H1 (cell line): Measurements from ENCODE around the gene PLXNA3. TPM values are rescaled to one million over a fixed set of nuclear protein-coding genes. Genes with fewer than 3 reads are reported as not detected.

ENCODE experiments used
- CTCF ChIA-PET: fragments of 300-600 bp; sonication (Branson Sonifier 250); formaldehyde crosslinking; loops from one replicate; lab custom pipeline; 2021; ENCODE audit not compliant: partially characterized antibody; lab: Charles Lee
- POLR2A ChIA-PET: fragments of 300-600 bp; sonication (Branson Sonifier 250); formaldehyde crosslinking; loops from one replicate; lab custom pipeline; 2021; ENCODE audit warnings: inconsistent platforms; ENCODE audit not compliant: partially characterized antibody; lab: Charles Lee
- DNase-seq, 2 experiments: peaks; one replicate each; pipeline versions ENCODE4 v3.0.0 to v3.0.0-alpha.2; 2010 to 2022; ENCODE audit warnings: low spot score in 2 of 2, low read depth in 1 of 2, mixed read lengths in 1 of 2
- FAIRE-seq: peaks from 2 replicates; lab custom pipeline; 2011; peaks lifted over from hg19 to GRCh38; lab: Jason Lieb, UNC
- H2AFZ ChIP-seq: 2 replicates; pipeline ENCODE4 v1.8.1; 2012; ENCODE audit warnings: low read length, inconsistent platforms
- H2AK5ac ChIP-seq: 2 replicates; pipeline ENCODE4 v1.6.1; 2013; ENCODE audit warnings: low read depth, low read length
- H2BK120ac ChIP-seq: replicated peaks from 2 replicates; pipeline ENCODE3; 2013; ENCODE audit warnings: low read depth, low read length, inconsistent platforms
- H2BK12ac ChIP-seq: 2 replicates; pipeline ENCODE4 v1.6.1; 2013; ENCODE audit warnings: low read depth, low read length
- H2BK15ac ChIP-seq: 2 replicates; pipeline ENCODE4 v1.6.1; 2013; ENCODE audit warnings: low read length
- H2BK20ac ChIP-seq: 2 replicates; pipeline ENCODE4 v1.6.1; 2013; ENCODE audit warnings: low read length
- H2BK5ac ChIP-seq: 2 replicates; pipeline ENCODE4 v1.6.1; 2013; ENCODE audit warnings: low read depth, low read length
- H3K14ac ChIP-seq: 2 replicates; pipeline ENCODE4 v1.6.1; 2013; ENCODE audit warnings: inconsistent platforms; ENCODE audit not compliant: insufficient read length
- H3K18ac ChIP-seq: 2 replicates; pipeline ENCODE4 v1.6.1; 2013; ENCODE audit warnings: low read length; ENCODE audit errors: extremely low read depth
- H3K23ac ChIP-seq: 2 replicates; pipeline ENCODE4 v1.6.1; 2013; ENCODE audit warnings: inconsistent platforms; ENCODE audit not compliant: insufficient read length
- H3K23me2 ChIP-seq: 2 replicates; pipeline ENCODE4 v1.6.1; 2013; ENCODE audit warnings: low read depth, low read length
- H3K27ac ChIP-seq: 2 replicates; pipeline ENCODE4 v1.6.1; 2011; ENCODE audit warnings: low read depth, low read length, inconsistent platforms
- H3K27me3 ChIP-seq, 4 experiments: replicated peaks in 1 of 4; 1 replicate in 1 of 4; 2 replicates in 3 of 4; pipeline versions ENCODE4 v1.6.1 to v1.8.1; 2011 to 2013; ENCODE audit warnings: low read length in 3 of 4, mild to moderate bottlenecking in 3 of 4, inconsistent platforms in 2 of 4, mixed read lengths in 2 of 4, moderate library complexity in 1 of 4; ENCODE audit not compliant: control insufficient read depth in 3 of 4, insufficient read depth in 3 of 4; ENCODE audit errors: extremely low read depth in 1 of 4
- H3K36me3 ChIP-seq, 4 experiments: 2 replicates each; pipeline versions ENCODE4 v1.6.1 to v1.8.1; 2011 to 2013; ENCODE audit warnings: mild to moderate bottlenecking in 4 of 4, low read length in 3 of 4, moderate library complexity in 2 of 4, control low read depth in 1 of 4, inconsistent platforms in 1 of 4; ENCODE audit not compliant: insufficient read depth in 4 of 4, control insufficient read depth in 2 of 4
- H3K4ac ChIP-seq: replicated peaks from 2 replicates; pipeline ENCODE3; 2013; ENCODE audit warnings: low read length, low read depth, mixed read lengths, inconsistent platforms; ENCODE audit not compliant: insufficient read length
- H3K4me1 ChIP-seq, 4 experiments: replicated peaks in 1 of 4; 1 replicate in 1 of 4; 2 replicates in 3 of 4; pipeline versions ENCODE4 v1.6.1 to v1.8.1; 2011 to 2013; ENCODE audit warnings: low read length in 3 of 4, inconsistent platforms in 2 of 4, mixed read lengths in 1 of 4; ENCODE audit not compliant: insufficient read depth in 4 of 4, control insufficient read depth in 3 of 4
- H3K4me2 ChIP-seq, 2 experiments: 2 replicates each; pipeline versions ENCODE4 v1.6.1 to v1.8.1; 2011 to 2013; ENCODE audit warnings: low read depth in 2 of 2, low read length in 2 of 2, control low read depth in 1 of 2, inconsistent platforms in 1 of 2, mild to moderate bottlenecking in 1 of 2; ENCODE audit not compliant: insufficient read depth in 1 of 2
- H3K4me3 ChIP-seq, 4 experiments: fragments of 200-600, 300-600 bp in 1 of 4; sonication (generic), shearing (Covaris generic), sonication (Bioruptor Twin) in 1 of 4; 2 replicates each; pipeline versions ENCODE4 v1.5.1 to v1.8.1; 2011 to 2016; ENCODE audit warnings: low read length in 4 of 4, low read depth in 3 of 4, control low read depth in 2 of 4, inconsistent platforms in 2 of 4, mild to moderate bottlenecking in 2 of 4, mixed read lengths in 1 of 4, moderate library complexity in 1 of 4; ENCODE audit not compliant: insufficient read depth in 2 of 4; ENCODE audit errors: extremely low read depth in 1 of 4
- H3K56ac ChIP-seq: replicated peaks from 2 replicates; pipeline ENCODE3; 2013; ENCODE audit warnings: low read depth, mild to moderate bottlenecking, mixed read lengths, low read length, inconsistent platforms; ENCODE audit not compliant: insufficient read length
- H3K79me1 ChIP-seq: 2 replicates; pipeline ENCODE4 v1.6.1; 2013; ENCODE audit warnings: low read depth, low read length, control low read depth
- H3K79me2 ChIP-seq, 2 experiments: 2 replicates each; pipeline versions ENCODE4 v1.6.1 to v1.8.1; 2012 to 2013; ENCODE audit warnings: low read length in 2 of 2, mild to moderate bottlenecking in 2 of 2, inconsistent platforms in 1 of 2; ENCODE audit not compliant: insufficient read depth in 2 of 2, control insufficient read depth in 1 of 2
- H3K9ac ChIP-seq, 4 experiments: replicated peaks in 1 of 4; 1 replicate in 1 of 4; 2 replicates in 3 of 4; pipeline versions ENCODE4 v1.6.1 to v1.8.1; 2011 to 2013; ENCODE audit warnings: low read depth in 3 of 4, low read length in 3 of 4, control low read depth in 2 of 4, mild to moderate bottlenecking in 2 of 4, moderate library complexity in 2 of 4, inconsistent platforms in 1 of 4; ENCODE audit errors: extremely low read depth in 1 of 4
- H3K9me3 ChIP-seq, 2 experiments: 2 replicates each; pipeline versions ENCODE4 v1.6.1 to v1.8.1; 2012 to 2013; ENCODE audit warnings: mild to moderate bottlenecking in 2 of 2, moderate library complexity in 2 of 2, control low read depth in 1 of 2, inconsistent platforms in 1 of 2, low read depth in 1 of 2, low read length in 1 of 2, mixed read lengths in 1 of 2; ENCODE audit not compliant: insufficient read depth in 2 of 2
- H4K20me1 ChIP-seq, 2 experiments: replicated peaks in 1 of 2; 2 replicates each; pipeline versions ENCODE3 to v1.8.1; 2011 to 2013; ENCODE audit warnings: inconsistent platforms in 2 of 2, low read length in 2 of 2, mild to moderate bottlenecking in 1 of 2; ENCODE audit not compliant: insufficient read depth in 2 of 2, control insufficient read depth in 1 of 2
- H4K5ac ChIP-seq: 2 replicates; pipeline ENCODE4 v1.6.1; 2013; ENCODE audit warnings: low read length, low read depth, mixed read lengths, inconsistent platforms; ENCODE audit not compliant: insufficient read length
- H4K8ac ChIP-seq: 2 replicates; pipeline ENCODE4 v1.8.0; 2013; ENCODE audit warnings: mild to moderate bottlenecking, moderate library complexity, low read length, inconsistent platforms; ENCODE audit not compliant: insufficient read depth; ENCODE audit errors: extremely low read depth
- H4K91ac ChIP-seq: replicated peaks from 2 replicates; pipeline ENCODE3; 2013; ENCODE audit warnings: low read length, mixed read lengths, inconsistent platforms; ENCODE audit not compliant: insufficient read length
- BRCA1 ChIP-seq: IDR thresholded peaks from 2 replicates; pipeline ENCODE4 v1.6.1; 2012; ENCODE audit warnings: low read depth, low read length, improper control_type of control experiment
- CBX5 ChIP-seq: fragments of 300-800, 300-1000 bp; sonication (generic); IDR thresholded peaks from 2 replicates; pipeline ENCODE4 v1.7.1; 2016; ENCODE audit warnings: antibody characterized with exemption, low read length, low read depth
- CHD1 ChIP-seq: IDR thresholded peaks from 2 replicates; pipeline ENCODE4 v1.6.1; 2012; ENCODE audit warnings: low read depth, low read length, improper control_type of control experiment
- GABPA ChIP-seq: IDR thresholded peaks from 2 replicates; pipeline ENCODE4 v1.6.1; 2011; ENCODE audit warnings: mild to moderate bottlenecking, low read length, moderate library complexity, borderline replicate concordance; ENCODE audit not compliant: insufficient read depth
- KDM1A ChIP-seq: fragments of 200-600, 300-600 bp; sonication (generic); IDR thresholded peaks from 2 replicates; pipeline ENCODE4 v1.7.1; 2016; ENCODE audit warnings: mild to moderate bottlenecking, low read length, borderline replicate concordance
- NRF1 ChIP-seq: IDR thresholded peaks from 2 replicates; pipeline ENCODE4 v1.6.1; 2011; ENCODE audit warnings: mild to moderate bottlenecking, low read depth, low read length, improper control_type of control experiment
- TAF7 ChIP-seq: optimal IDR thresholded peaks from 2 replicates; pipeline ENCODE3; 2011; ENCODE audit warnings: low read depth, mild to moderate bottlenecking, inconsistent platforms, low read length, moderate library complexity, borderline replicate concordance
- WGBS, 2 experiments: shearing (Covaris generic) in 1 of 2; methylation state at CpG; one replicate each; pipeline versions ENCODE4 v1.1.6 to v1.1.7; 2013 to 2015; ENCODE audit warnings: low lambda C conversion rate in 2 of 2, mixed read lengths in 2 of 2, inconsistent platforms in 1 of 2, low coverage in 1 of 2, missing lambda C conversion rate in 1 of 2; ENCODE audit not compliant: insufficient replicate concordance in 2 of 2, insufficient coverage in 1 of 2, insufficient read length in 1 of 2; ENCODE audit errors: extremely low coverage in 1 of 2, missing lambda C conversion rate in 1 of 2; 5-methylcytosine and 5-hydroxymethylcytosine counted together
- polyA plus RNA-seq, 7 experiments: library from polyadenylated mRNA; depleted of rRNA in 3 of 7; stranded (reverse) in 5 of 7; unstranded in 2 of 7; fragments of >200 nt in 5 of 7; fragments of 200-250 nt in 2 of 7; gene quantifications; 1 replicate in 5 of 7; 2 replicates in 1 of 7; 4 replicates in 1 of 7; pipeline versions ENCODE4 v1.2.1 to v1.2.3, GENCODE V29; 2011 to 2013; ENCODE audit warnings: missing spikeins in 2 of 7, mixed read lengths in 2 of 7
- total RNA-seq: library from RNA; stranded (reverse); fragmentation: NEBNext Ultra II Directional; extraction: Animal tissue kit (Norgen Biotek cat#: 25700); gene quantifications from 2 replicates; pipeline ENCODE4 v1.2.1, GENCODE V29; 2021
- TF ChIP-seq, protein P1 (sequence below): IDR thresholded peaks from 2 replicates; pipeline ENCODE4 v1.6.1; 2012; ENCODE audit warnings: low read length, inconsistent platforms

Gene PLXNA3
- total and polyA plus RNA-seq, 2 of the 8 experiments (the other 6 are each of a cell fraction or from before 2014, with no cell fraction given), result 10.7 to 18.2 TPM

- Histone ChIP-seq H2BK5ac (no peak within 1 kb of the TSS), H3K4me2 (peak within 1 kb of the TSS; percentile 66 to 82), H2BK120ac (no peak within 1 kb of the TSS), H3K56ac (no peak within 1 kb of the TSS), H3K9me3 (no peaks in the 10 kb centered on the region), H3K79me1 (no peaks in the 10 kb centered on the region), H3K9ac (peak within 1 kb of the TSS in 3 of 4 experiments; percentile 22 to 79 (median 64); a peak in 4 of 7 replicates), H2BK15ac (no peak within 1 kb of the TSS), H3K27ac (no peak within 1 kb of the TSS), H2BK20ac (no peak within 1 kb of the TSS), H3K4ac (no peak within 1 kb of the TSS), H2AK5ac (0 out of 2 replicates have a peak within 1 kb of the TSS, but pooled peaks have one; percentile 39), H2AFZ (no peak within 1 kb of the TSS), H4K8ac (peak within 1 kb of the TSS; percentile 25; the same call in 1 of the 2 replicates), H4K5ac (no peak within 1 kb of the TSS), H3K4me1 (no peaks in the 10 kb centered on the region), H3K36me3 (peaks cover 0 to 9% (median 7%) of the 10 kb centered on the region in 4 experiments; a peak in 5 of 8 replicates), H3K79me2 (peaks cover 3 to 9% of the 10 kb centered on the region in 2 experiments; a peak in 2 of 4 replicates), H3K18ac (no peak within 1 kb of the TSS; the same call in 1 of the 2 replicates), H3K4me3 (peak within 1 kb of the TSS; percentile 30 to 84 (median 56)), H3K14ac (no peak within 1 kb of the TSS), H2BK12ac (no peak within 1 kb of the TSS), H4K20me1 (peaks cover 0 to 4% of the 10 kb centered on the region in 2 experiments), H3K23ac (no peak within 1 kb of the TSS), H3K27me3 (no peaks in the 10 kb centered on the region), H4K91ac (no peak within 1 kb of the TSS), H3K23me2 (peaks cover 4% of the 10 kb centered on the region; the same call in 1 of the 2 replicates)
- WGBS, 2 experiments, result 6% methylated on average over 18 of the region's 87 CpGs; no CpG with 5 or more reads in 1 of the 2 experiments
- POLR2A ChIA-PET, result interaction anchor here (1.1 to 3.8 kb wide), 7 partner anchors 15 to 80 kb away, joined by 3 to 31 read pairs (median 4); partner anchors contain the start of genes DNASE1L1, FAM50A and RPL10
- no peak for FAIRE-seq
- CTCF ChIA-PET, result interaction anchor here (0.5 to 1.5 kb wide), 5 partner anchors 19 to 486 kb away, joined by 3 to 4 read pairs (median 3); no protein-coding TSS in a partner anchor
- peak in 1 of 2 experiments; percentile 83 for DNase-seq
- TF ChIP-seq KDM1A, result peak; percentile 75; the same call in 1 of the 2 replicates
- TF ChIP-seq CHD1, result no peak
- no peak for TF ChIP-seq TAF7
- TF ChIP-seq, protein P1, sequence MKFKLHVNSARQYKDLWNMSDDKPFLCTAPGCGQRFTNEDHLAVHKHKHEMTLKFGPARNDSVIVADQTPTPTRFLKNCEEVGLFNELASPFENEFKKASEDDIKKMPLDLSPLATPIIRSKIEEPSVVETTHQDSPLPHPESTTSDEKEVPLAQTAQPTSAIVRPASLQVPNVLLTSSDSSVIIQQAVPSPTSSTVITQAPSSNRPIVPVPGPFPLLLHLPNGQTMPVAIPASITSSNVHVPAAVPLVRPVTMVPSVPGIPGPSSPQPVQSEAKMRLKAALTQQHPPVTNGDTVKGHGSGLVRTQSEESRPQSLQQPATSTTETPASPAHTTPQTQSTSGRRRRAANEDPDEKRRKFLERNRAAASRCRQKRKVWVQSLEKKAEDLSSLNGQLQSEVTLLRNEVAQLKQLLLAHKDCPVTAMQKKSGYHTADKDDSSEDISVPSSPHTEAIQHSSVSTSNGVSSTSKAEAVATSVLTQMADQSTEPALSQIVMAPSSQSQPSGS, result no peak
- TF ChIP-seq GABPA, result no peak
- no peak for TF ChIP-seq BRCA1
- no peak for TF ChIP-seq NRF1
- no peak for TF ChIP-seq CBX5
Observed at GRCh38 chrX:154428176-154429171, 29.6 kb upstream of the PLXNA3 start, which contains the start of gene ATP6AP1. Gene ATP6AP1 (plus strand): TSS chrX:154428677. CDS start chrX:154428693, 16 bp downstream.
